ENCODE results near the gene ARAP2.

The ARAP2 gene, protein sequence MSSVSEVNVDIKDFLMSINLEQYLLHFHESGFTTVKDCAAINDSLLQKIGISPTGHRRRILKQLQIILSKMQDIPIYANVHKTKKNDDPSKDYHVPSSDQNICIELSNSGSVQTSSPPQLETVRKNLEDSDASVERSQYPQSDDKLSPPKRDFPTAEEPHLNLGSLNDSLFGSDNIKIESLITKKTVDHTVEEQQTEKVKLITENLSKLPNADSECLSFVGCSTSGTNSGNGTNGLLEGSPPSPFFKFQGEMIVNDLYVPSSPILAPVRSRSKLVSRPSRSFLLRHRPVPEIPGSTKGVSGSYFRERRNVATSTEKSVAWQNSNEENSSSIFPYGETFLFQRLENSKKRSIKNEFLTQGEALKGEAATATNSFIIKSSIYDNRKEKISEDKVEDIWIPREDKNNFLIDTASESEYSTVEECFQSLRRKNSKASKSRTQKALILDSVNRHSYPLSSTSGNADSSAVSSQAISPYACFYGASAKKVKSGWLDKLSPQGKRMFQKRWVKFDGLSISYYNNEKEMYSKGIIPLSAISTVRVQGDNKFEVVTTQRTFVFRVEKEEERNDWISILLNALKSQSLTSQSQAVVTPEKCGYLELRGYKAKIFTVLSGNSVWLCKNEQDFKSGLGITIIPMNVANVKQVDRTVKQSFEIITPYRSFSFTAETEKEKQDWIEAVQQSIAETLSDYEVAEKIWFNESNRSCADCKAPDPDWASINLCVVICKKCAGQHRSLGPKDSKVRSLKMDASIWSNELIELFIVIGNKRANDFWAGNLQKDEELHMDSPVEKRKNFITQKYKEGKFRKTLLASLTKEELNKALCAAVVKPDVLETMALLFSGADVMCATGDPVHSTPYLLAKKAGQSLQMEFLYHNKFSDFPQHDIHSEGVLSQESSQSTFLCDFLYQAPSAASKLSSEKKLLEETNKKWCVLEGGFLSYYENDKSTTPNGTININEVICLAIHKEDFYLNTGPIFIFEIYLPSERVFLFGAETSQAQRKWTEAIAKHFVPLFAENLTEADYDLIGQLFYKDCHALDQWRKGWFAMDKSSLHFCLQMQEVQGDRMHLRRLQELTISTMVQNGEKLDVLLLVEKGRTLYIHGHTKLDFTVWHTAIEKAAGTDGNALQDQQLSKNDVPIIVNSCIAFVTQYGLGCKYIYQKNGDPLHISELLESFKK (N-terminal part only)

GRCh38 chr4:36244257-36245082 lies at the start of gene ARAP2:
TSS of gene ARAP2 (minus strand) at chr4:36244514. CDS start at chr4:36229486, 15,028 bp downstream.
- no peak for DNase-seq

GRCh38 chr4:36292556-36293188 lies 48.4 kb upstream of the ARAP2 start:
- DNase-seq: no peak

DNA sequence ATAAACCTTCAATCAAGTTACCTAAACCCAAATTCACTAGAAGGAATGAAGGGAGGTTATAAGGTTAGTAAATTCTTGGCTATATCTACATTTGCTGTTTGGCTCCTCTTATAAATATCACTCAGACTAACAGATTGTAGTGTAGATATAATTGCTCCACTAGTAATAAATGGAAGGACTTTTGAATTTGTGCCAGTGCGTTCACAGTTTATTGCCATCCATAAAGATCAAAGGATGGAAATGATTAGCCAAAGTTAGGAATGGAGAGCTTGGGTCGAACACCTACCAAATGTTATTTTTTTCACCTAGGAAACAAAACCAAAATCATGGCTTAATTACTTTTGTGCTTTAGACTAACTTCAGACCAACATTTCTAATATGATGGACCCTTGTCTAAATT lies 46.3 kb upstream of the ARAP2 start:
- no peak for DNase-seq

- no peak for DNase-seq
Observed at GRCh38 chr4:36288731-36289426, 44.6 kb upstream of the ARAP2 start.

DNA sequence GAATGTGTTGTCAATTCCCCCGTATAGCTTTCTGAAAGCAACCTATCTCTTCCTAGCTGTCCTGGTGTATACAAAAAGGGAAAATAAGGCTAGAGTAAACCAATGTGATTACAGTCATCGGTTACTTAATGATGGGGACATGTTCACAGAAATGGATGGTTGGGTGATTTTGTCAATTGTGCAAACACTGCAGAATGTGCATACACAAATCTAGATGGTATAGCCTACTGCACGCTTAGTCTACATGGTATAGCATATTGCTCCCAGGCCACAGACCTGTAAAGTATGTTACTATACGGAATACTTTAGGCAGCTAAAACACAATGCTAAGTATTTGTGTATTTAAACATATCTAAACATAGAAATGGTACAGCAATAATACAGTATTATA lies 42.2 kb upstream of the ARAP2 start:
- DNase-seq: no peak

GRCh38 chr4:36285784-36286480 lies 41.6 kb upstream of the ARAP2 start:
- DNase-seq: no peak

DNA sequence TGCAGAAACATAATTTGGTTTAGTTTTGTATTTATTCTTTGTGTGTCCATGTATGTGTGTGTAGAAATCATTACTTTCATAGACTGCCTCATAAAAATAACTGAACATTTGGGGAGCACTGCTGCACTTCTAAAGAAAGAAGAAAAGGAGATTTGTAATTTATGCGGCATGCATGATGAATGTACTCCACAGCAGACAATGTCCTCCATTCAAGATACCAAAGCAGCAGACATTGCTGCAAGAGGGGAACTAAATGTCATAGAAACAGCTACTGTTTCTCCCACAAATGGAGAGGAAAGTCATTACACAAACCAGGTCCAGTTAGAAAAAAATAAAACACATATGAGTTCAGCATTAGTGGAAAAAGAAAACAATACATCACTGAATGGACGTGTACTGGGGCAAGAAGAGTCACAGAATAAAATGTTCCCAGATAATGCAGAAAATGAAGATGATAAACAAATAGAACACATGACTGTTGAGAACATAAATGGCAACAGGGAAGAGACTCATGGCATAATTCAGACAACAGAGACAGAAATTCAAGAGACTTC lies 39.7 kb upstream of the ARAP2 start:
- no peak for DNase-seq

DNA sequence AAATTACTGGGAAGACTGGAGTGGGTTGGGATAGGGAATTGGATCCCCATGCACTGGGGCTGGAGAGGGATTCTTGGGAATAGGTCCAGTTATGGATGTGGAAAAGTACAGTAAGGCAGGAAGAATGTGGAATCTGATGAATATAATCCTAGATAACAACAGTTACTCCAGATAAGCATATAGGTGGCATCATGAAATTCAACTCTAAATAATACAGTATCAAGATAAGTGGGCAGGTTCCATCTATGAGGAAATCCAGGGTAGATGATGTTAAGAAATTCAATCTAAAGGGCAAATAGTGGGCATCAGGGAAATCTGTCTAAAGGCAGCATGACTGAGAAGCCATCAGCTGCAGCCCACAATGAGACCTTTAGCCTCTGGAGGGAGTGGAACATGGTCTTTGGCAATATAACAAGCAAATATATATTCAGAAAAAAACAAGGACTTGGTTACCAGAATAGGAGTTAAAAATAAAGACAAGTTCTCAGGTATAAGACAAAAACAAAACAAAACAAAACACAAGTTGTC lies 38.3 kb upstream of the ARAP2 start:
- DNase-seq: no peak

DNA sequence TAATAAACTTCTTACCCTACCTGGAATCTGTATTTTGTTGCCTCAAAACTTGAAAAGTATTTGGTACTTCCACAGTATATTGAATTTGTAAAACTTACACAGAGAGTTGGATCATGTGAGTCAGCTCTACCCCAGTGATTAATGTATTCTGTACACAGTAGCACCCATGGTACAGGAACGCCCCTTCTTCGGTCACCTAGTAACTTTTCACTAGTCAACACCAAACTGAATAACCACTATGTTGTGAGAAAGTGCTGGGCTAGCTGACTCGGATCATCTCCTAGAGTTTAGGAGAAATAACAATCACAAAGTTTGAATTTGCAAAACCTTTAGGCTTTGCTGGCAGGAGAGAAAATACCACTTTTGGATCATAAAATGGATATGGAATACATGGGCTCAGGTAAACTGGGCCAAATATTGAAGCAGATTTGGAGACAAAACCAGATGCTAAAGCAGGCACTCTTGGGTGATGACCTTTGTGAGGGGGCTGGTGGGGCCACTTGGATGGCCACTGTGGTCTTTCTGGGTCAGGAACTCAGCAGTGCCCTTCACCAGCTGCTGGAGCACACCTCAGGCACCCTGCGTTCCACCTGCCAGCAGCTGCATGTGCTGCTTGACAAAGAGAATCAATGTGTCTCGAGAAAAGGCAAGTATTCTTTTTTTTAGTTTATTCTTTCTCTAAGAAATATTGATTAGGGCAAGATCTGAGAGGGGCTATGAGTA lies 37.2 kb upstream of the ARAP2 start, which contains the start of gene DTHD1:
DTHD1 (plus strand) TSS at position 233 of the 723 bp plus-strand sequence; CDS start at position 376, 143 bp downstream.
- DNase-seq: no peak

DNA sequence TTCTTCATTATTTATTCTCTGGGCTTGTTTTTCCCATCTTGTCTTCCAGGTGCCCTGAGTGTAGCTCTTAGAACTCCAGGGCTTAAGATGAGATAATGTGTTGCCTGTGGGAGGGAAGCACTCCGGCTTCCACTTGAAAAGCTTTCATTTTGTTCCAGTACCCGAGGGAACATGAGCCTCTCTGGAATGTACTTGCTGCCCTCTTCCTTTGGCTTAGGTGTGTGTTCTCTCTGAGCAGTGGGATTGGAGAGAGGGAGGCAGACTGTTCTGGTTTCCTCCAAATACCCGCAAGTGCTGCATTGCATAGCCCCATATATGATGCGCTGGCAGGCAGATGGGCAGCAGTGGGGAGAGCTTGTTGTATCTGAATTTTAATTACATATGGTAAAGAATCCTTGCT lies 36.2 kb upstream of the ARAP2 start:
- DNase-seq: no peak

DNA sequence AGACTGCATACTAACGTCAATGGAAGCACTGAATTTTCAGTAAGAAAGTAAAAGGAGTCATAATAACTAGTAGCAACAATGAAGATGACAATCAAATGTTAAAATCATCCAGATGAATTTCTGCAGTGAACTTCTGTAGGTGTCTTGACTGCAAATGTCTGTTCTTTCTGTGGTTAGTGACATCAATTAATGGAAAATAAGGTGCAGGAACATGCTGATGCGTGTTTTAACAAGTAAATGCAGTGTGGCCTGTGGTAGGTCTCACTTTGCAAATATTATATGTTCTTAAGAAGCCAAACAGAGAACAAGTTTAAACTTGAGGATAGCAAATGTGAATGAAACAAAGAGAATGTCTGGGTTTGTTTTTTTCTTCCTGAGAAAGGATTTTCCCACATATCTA lies 34.5 kb upstream of the ARAP2 start:
- DNase-seq: no peak

DNA sequence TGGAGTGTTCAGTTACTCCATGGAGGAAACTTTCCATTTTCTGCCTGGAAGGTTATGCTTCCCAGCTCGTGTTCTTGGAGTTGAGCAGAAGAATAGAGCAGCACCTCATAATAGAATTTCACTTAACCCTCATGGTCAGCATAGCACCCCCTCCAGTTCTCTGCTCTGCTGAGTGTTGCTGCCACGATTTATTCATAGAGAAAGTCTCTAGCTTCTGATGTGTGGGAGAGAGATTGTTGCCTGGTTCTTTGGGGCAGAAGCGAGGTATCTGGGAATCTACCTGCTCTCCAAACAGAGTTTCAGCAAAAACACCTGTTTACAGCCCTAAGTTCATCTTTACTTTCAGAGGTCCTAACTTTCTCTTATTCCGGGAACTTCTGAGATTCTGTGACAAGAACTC lies 33.2 kb upstream of the ARAP2 start:
- DNase-seq: no peak

GRCh38 chr4:36274158-36274557 lies 29.8 kb upstream of the ARAP2 start:
- DNase-seq: no peak

DNA sequence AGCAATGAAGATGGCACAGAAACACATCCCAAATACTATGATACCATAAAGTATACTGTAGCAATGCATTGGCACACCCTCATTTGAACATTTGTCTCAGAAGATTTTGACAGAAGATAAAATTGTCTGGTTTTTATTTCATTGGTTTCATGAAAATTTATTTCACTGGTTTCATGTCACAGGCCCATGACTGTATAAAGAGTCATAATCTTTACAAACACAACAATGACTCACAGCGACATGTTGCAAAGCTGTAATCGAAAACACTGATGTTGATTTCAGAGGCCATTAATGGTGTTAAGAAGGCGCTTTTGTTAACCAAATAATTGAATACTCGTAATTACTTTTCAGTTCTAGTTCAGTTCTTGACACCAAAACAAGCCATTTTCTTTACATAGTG lies 29.0 kb upstream of the ARAP2 start:
- no peak for DNase-seq

DNA sequence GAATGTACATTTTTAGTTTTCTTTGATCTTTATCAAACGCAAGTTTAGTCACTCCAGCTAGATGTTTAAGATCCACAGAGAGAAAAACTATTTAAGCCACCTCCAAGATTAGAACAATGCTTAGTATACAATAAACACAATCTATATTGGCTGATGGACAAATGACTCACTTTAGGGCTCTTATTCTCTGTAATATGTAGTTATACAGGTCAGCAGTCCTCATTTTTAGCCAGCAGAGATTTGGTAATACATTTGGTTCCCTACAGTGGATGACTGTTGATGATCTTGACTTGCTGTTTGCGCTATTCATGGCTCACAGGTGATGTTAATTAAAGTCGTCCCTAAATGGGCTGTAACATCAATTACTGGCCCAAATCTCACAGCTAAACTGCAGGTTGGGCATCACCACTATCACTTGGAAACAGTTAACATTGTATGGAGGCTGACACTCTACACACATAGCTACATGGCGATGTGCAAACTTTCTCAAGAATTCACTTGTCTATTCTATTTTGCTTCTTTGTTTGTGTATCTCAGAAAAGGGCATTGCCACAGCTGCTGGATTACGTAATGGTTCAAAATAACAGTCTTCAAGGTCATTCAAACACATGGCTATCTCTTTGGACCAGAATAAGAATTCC lies 25.3 kb upstream of the ARAP2 start:
- no peak for DNase-seq

GRCh38 chr4:36269101-36269500 lies 24.8 kb upstream of the ARAP2 start:
- no peak for DNase-seq

DNA sequence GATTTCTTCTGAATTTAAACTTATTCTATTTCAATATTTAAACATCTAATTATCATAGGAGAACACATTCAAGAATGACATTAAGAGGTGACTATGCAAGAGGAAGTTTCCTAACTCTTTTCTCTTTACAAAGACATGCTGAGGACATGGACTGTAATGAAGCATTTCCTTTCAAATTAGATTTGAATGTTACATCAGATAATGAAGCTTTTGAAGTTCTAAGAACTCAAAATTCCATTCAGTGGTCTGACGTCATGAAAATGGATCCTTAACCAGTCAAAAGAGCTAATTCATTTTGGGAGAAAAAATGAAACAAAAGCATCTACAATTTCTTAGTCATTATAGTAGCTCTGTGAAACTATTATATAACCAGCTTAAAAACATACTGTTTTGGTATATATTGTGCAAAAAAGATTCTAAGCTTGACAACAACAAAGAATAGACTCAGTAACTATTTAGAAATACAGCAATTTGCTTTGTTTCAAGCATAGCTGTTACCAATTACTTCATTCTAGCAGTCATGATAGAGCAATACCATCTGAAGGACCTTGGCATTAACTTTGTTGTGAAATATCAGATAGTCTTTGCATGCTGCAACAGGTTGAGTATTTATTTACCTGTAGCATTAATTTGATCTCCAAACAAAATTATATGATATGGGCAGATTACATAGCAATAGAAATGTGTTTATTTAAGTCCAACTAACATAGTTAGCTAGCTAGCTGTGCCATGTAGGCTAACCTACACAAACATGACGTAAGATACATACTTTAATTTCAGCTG lies 23.4 kb upstream of the ARAP2 start:
- no peak for DNase-seq
